Right forelimb (tissue), 1 donor: ENCODE data around the gene WDR59.
"Not testable (repeated sequence)": the region's sequence is repeated elsewhere in the genome, so short reads cannot be mapped to it uniquely, and the experiment has no call there.

Source experiments
- DNase-seq: peaks from one replicate; pipeline ENCODE4 v3.0.0-alpha.2; 2018

The WDR59 gene

GRCh38 chr16:74847202-74847601 is 137.7 kb downstream of the WDR59 start:
- no peak for DNase-seq

- DNase-seq: no peak
Measured at GRCh38 chr16:74846714-74847113, 138.2 kb downstream of the WDR59 start.

GRCh38 chr16:74844041-74844980 is 140.6 kb downstream of the WDR59 start:
- DNase-seq: no peak

GRCh38 chr16:74843381-74844035 is 141.4 kb downstream of the WDR59 start:
- DNase-seq: not testable (repeated sequence)

- DNase-seq: no peak
Measured at GRCh38 chr16:74842413-74842812, 142.5 kb downstream of the WDR59 start.

- no peak for DNase-seq
Measured at GRCh38 chr16:74841904-74842303, 143.0 kb downstream of the WDR59 start.

GRCh38 chr16:74841469-74841868 is 143.5 kb downstream of the WDR59 start:
- no peak for DNase-seq

GRCh38 chr16:74837056-74837455 is 147.9 kb downstream of the WDR59 start:
- DNase-seq: no peak

GRCh38 chr16:74836111-74836671 is 148.7 kb downstream of the WDR59 start:
- no peak for DNase-seq

- DNase-seq: no peak
Measured at GRCh38 chr16:74832228-74832627, 152.7 kb downstream of the WDR59 start.

- DNase-seq: no peak
Measured at GRCh38 chr16:74831467-74831866, 153.5 kb downstream of the WDR59 start.

GRCh38 chr16:74830648-74831047 is 154.3 kb downstream of the WDR59 start:
- DNase-seq: no peak

- no peak for DNase-seq
Measured at GRCh38 chr16:74829637-74830036, 155.3 kb downstream of the WDR59 start.

GRCh38 chr16:74825941-74826340 is 159.0 kb downstream of the WDR59 start:
- DNase-seq: no peak

GRCh38 chr16:74825016-74825415 is 159.9 kb downstream of the WDR59 start:
- DNase-seq: no peak
